HG03097 (cell line): Measurements from ENCODE around the gene XK.

Experiments
- ATAC-seq: cut with Tn5 transposase; IDR thresholded peaks from one replicate; pipeline ENCODE4 v1.9.1; 2021; ENCODE audit not compliant: unreplicated experiment, low FRiP score

The XK gene

GRCh38 chrX:37678574-37678973 is 7.0 kb upstream of the XK start:
- no peak for ATAC-seq

GRCh38 chrX:37679230-37679629 is 6.4 kb upstream of the XK start:
- no peak for ATAC-seq

GRCh38 chrX:37679888-37680287 is 5.7 kb upstream of the XK start:
- no peak for ATAC-seq

DNA sequence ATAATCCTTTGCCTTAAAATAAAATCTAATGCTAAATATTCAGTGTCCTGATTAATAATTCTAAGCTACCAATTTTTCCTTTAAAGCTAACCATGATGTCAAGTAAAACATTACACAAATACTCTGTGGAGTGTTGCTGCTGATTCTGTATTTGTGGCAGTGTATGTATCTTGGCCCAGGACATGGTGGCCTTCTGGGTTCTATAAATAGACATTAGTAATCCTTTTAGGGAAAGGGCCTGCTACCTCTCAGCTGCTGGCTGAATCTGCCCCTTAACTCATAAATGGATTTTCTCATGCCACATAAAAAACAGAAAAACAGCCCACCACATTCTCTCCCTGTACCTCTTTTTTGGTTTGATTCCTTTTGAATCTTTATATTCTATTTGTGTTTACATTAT is 1.2 kb upstream of the XK start:
- no peak for ATAC-seq

DNA sequence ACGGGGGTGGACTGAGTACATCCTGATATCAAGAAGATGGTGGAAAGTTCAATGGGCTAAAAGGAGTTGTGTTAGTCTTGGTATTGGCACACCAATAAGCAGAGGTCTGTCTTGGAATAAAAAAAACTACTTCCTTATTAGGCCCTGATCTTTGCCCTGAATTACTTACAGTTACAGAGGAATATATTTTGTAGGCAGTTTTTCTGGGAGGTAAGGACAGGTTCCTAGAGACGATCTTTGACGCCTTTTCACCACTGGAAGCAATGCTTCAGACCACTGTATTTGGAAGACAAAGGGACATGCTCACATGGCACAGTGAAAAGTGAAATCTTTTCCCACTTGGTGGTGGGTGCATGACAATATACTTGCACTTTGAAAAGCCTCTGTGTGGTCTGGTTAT is 618 bp upstream of the XK start:
- ATAC-seq, result no peak

GRCh38 chrX:37686369-37686995 is 891 bp downstream of the XK start:
- no peak for ATAC-seq

DNA sequence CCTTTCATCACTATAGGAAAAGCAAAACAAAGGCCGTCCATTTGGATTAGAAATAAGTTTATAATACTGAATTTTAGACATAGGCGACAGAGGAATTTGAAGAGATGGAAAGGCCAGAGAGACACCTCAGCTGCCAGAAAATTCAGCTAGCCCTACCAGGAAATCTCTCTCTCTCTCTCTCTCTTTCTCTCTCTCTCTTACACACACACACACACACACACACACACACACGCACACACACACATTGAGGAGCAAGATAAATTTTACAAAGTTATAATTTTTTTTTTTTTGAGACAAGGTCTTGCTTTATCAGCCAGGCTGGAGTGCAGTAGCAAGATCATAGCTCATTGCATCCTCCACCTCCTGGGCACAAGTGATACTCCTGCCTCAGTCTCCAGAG is 1.4 kb downstream of the XK start:
- no peak for ATAC-seq

- ATAC-seq, result no peak
Observed at GRCh38 chrX:37690119-37690518, 4.5 kb downstream of the XK start.

DNA sequence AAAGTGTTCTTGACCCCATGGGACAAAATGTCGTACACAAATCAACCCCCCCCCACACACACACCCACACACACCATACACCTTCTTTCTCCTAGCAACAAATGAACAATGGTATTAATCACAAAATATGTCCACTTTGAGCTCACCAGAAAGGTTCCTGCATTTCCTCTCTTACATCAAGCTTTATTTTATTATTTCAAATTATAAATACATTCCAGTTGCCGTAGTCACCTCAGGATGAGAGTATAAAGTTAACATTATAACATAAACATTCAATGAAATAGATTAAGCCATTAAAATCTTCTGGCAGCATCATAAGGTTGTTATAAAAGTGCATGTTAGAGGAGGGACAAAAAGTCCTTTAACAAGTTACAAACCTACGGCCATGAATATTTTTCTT is 7.3 kb downstream of the XK start:
- no peak for ATAC-seq

- no peak for ATAC-seq
Observed at GRCh38 chrX:37697169-37697760, 11.7 kb downstream of the XK start.

- no peak for ATAC-seq
Observed at GRCh38 chrX:37701588-37701987, 16.0 kb downstream of the XK start.

- no peak for ATAC-seq
Observed at GRCh38 chrX:37711991-37712390, 26.4 kb downstream of the XK start.

GRCh38 chrX:37712458-37712857 is 26.9 kb downstream of the XK start:
- ATAC-seq, result no peak

DNA sequence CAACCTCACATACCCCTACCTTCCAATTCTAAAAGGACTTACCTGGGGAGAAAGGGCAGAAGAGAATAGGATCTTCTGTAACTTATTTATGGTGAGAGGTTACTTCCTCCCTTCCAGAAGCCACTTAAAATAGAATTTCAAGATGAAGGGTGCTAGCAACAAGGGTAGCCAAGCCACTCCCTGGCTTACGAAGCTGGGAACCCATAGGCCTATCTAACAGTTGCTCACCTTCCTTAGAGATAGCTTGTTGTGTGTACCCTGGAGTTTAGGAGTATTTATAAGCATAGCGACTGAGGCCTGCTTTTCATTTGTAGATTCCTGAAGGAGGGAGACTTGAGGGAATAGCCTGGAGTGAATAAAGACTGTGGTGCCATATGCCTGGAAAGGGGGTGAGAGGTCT is 28.9 kb downstream of the XK start:
- ATAC-seq, result no peak

DNA sequence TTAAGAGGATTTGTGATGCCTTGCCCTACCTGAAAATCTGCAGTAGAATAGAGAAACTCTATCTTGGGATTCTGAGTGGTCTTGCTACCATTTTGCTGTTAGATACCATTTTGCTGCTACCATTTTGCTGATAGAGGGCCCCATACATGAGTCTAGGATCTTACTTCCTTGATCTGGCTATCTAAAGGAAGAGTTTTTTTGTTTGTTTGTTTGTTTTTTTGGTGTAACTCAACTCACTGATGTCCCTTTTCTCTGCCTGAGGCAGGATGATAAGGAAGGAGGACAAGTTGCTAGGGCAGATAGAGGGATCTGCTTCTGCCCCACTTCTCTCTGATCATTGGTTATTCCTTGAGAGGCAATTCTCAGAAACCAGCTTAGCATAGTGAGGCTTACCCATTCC is 31.0 kb downstream of the XK start:
- no peak for ATAC-seq

GRCh38 chrX:37717708-37718107 is 32.1 kb downstream of the XK start:
- ATAC-seq, result no peak

DNA sequence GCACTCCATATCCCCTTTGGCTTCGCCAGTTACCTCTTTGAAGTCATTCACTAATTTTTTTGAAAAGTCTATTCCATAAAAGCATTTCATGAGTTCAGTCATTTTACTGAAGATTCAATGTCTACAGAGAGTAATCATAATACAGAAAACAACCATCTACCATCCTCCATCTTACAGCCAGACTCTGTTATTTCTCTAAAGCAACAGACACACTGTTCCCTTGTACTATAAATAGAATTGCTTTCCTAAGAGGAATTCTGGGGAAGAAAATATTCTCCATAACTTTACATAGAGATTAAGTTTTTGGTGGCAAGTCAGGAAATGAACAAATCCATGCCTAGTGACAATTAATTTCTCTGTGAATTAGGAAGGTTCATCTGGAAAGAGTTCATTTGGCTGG is 37.0 kb downstream of the XK start:
- ATAC-seq, result no peak

DNA sequence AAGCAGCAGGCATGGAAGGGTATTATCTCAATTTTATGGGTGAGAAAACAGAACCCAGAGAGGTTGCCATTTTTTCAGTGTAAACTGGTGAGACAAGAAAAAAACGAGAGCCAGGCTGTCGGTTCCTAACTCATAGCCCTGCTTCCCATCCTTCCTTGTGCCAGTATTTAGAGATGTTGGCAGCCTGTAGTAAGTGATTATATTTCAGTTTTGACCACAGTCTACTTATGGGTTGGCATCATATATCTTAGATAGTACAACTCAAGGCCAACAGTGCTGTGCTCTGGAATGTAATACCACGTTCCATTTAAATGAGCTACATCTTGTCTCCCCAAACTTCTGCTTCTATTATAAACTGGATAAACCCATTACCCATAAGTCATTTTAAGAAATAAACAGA is 40.8 kb downstream of the XK start:
- no peak for ATAC-seq

DNA sequence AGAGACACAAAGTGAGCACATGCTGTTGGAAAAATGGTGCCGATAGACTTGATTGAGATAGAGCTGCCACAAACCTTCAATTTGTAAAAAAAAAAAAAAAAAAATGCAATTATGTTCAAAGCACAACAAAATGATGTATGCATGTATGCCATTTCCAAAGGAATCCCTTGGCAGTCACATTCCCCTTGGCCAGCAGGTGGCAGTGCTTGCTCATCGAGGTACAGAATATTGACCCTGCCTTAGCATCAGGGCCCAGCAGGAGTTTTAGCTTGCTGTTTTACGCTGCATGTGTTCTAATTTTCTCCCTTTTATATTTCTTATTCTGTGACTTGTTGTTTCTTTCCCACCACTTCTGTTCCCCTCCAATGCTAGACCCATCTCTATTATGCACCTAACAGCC is 59.8 kb downstream of the XK start:
- ATAC-seq, result peak; percentile 66

GRCh38 chrX:37745835-37746217 is 60.2 kb downstream of the XK start:
- peak; percentile 33 for ATAC-seq

GRCh38 chrX:37746218-37746941 is 60.8 kb downstream of the XK start:
- ATAC-seq, result peak; percentile 58

DNA sequence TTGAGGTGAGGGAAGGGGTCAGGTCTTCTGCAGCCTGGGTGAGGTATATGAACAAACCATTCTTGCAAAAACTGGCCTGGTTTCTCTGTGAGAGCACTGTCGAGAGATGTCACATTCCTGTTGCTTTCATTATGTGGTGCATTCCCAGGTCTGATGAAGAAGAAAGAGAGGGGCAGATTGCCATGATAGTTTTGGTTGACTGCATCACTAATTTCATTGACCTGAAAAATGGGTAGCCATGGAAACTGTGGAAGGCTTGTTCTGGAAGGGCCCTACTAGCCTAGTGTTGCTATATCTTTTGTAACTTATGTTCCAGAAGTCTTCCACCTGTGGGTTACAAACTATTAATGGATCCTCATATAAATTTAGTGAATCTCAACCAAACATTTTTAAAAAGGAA is 61.4 kb downstream of the XK start:
- ATAC-seq, result no peak
